IMR-90 (cell line): ENCODE results near the gene NME7. TPM values are rescaled to one million over a fixed set of nuclear protein-coding genes. Genes with fewer than 3 reads are reported as not detected.

Experiments used
- ATAC-seq: fragments of 200-7000 bp; cut with Tn5 transposase; 2 replicates; pipeline ENCODE4 v1.9.1; 2020; ENCODE audit warnings: low read depth, mild to moderate bottlenecking, moderate library complexity
- BruUV-seq: library from RNA; stranded (reverse); fragments of 400-500 nt; replicated peaks from 2 replicates; lab custom pipeline; 2021; lab: Mats Ljungman, UMichigan
- CTCF ChIA-PET: fragments of 300-600 bp; formaldehyde crosslinking; extraction: SDS; loops from one replicate; lab custom pipeline; 2021; ENCODE audit warnings: antibody characterized with exemption; lab: Yijun Ruan, JAX
- POLR2A ChIA-PET: fragments of 300-600 bp; sonication (Branson Sonifier 250); formaldehyde crosslinking; loops from one replicate; lab custom pipeline; 2022; ENCODE audit warnings: antibody characterized with exemption; ENCODE audit not compliant: unreplicated experiment; lab: Charles Lee
- DNase-seq: peaks from one replicate; pipeline ENCODE4 v3.0.0; 2013
- H2AFZ ChIP-seq: replicated peaks from 2 replicates; pipeline ENCODE3; 2013; ENCODE audit warnings: low read length, mild to moderate bottlenecking; ENCODE audit not compliant: poor library complexity
- H2AK5ac ChIP-seq: 2 replicates; pipeline ENCODE4 v1.6.1; 2013; ENCODE audit warnings: low read depth, low read length, inconsistent platforms
- H2AK9ac ChIP-seq: replicated peaks from 2 replicates; pipeline ENCODE3; 2013; ENCODE audit warnings: mild to moderate bottlenecking, low read depth, low read length, moderate library complexity; ENCODE audit not compliant: poor library complexity
- H2BK120ac ChIP-seq: 2 replicates; pipeline ENCODE4 v1.6.1; 2013; ENCODE audit warnings: low read depth, low read length, inconsistent platforms
- H2BK15ac ChIP-seq: 3 replicates; pipeline ENCODE4 v1.6.1; 2013; ENCODE audit warnings: low read depth, low read length, inconsistent platforms
- H2BK20ac ChIP-seq: 2 replicates; pipeline ENCODE4 v1.6.1; 2013; ENCODE audit warnings: low read depth, mild to moderate bottlenecking, inconsistent platforms, low read length, moderate library complexity
- H2BK5ac ChIP-seq: 2 replicates; pipeline ENCODE4 v1.6.1; 2013; ENCODE audit warnings: mild to moderate bottlenecking, low read depth, low read length, inconsistent platforms; ENCODE audit not compliant: poor library complexity, severe bottlenecking
- H3K14ac ChIP-seq: replicated peaks from 2 replicates; pipeline ENCODE4 v1.6.1; 2013; ENCODE audit warnings: low read depth, low read length, inconsistent platforms
- H3K18ac ChIP-seq: 2 replicates; pipeline ENCODE4 v1.6.1; 2013; ENCODE audit warnings: low read depth, low read length, control low read depth
- H3K23ac ChIP-seq: 2 replicates; pipeline ENCODE4 v1.6.1; 2013; ENCODE audit warnings: low read depth, low read length, inconsistent platforms
- H3K27ac ChIP-seq: 2 replicates; pipeline ENCODE4 v1.5.1; 2013; ENCODE audit warnings: mild to moderate bottlenecking, control low read depth, low read length; ENCODE audit not compliant: insufficient read depth
- H3K27me3 ChIP-seq: 2 replicates; pipeline ENCODE4 v1.6.1; 2013; ENCODE audit warnings: low read length; ENCODE audit not compliant: control insufficient read depth, insufficient read depth
- H3K36me3 ChIP-seq: 2 replicates; pipeline ENCODE4 v1.6.1; 2013; ENCODE audit warnings: low read length, mixed read lengths; ENCODE audit not compliant: control insufficient read depth, insufficient read depth
- H3K4ac ChIP-seq: 2 replicates; pipeline ENCODE4 v1.6.1; 2013; ENCODE audit warnings: low read depth, low read length, inconsistent platforms
- H3K4me1 ChIP-seq: 2 replicates; pipeline ENCODE4 v1.6.1; 2013; ENCODE audit warnings: low read length, mixed read lengths; ENCODE audit not compliant: control insufficient read depth, insufficient read depth
- H3K4me2 ChIP-seq: 2 replicates; pipeline ENCODE4 v1.6.1; 2013; ENCODE audit warnings: low read depth, mild to moderate bottlenecking, control low read depth, low read length, moderate library complexity
- H3K4me3 ChIP-seq: 2 replicates; pipeline ENCODE4 v1.5.1; 2013; ENCODE audit warnings: low read depth, mild to moderate bottlenecking, control low read depth, low read length, moderate library complexity; ENCODE audit not compliant: insufficient read depth
- H3K56ac ChIP-seq: 2 replicates; pipeline ENCODE4 v1.6.1; 2013; ENCODE audit warnings: low read length, inconsistent platforms; ENCODE audit not compliant: insufficient read depth; ENCODE audit errors: extremely low read depth
- H3K79me1 ChIP-seq, 2 experiments: 2 replicates each; pipeline ENCODE4 v1.6.1; 2013; ENCODE audit warnings: low read length in 2 of 2, inconsistent platforms in 1 of 2, low read depth in 1 of 2
- H3K9ac ChIP-seq: 2 replicates; pipeline ENCODE4 v1.6.1; 2013; ENCODE audit warnings: low read depth, low read length, control low read depth
- H3K9me1 ChIP-seq: 2 replicates; pipeline ENCODE4 v1.6.1; 2013; ENCODE audit warnings: low read length, inconsistent platforms; ENCODE audit not compliant: insufficient read depth
- H3K9me3 ChIP-seq: 2 replicates; pipeline ENCODE4 v1.6.1; 2013; ENCODE audit warnings: low read length; ENCODE audit not compliant: control insufficient read depth, insufficient read depth
- H4K20me1 ChIP-seq: 2 replicates; pipeline ENCODE4 v1.6.1; 2013; ENCODE audit warnings: low read length, inconsistent platforms; ENCODE audit not compliant: insufficient read depth
- H4K5ac ChIP-seq: 2 replicates; pipeline ENCODE4 v1.6.1; 2013; ENCODE audit warnings: mild to moderate bottlenecking, low read depth, low read length, control low read depth
- H4K8ac ChIP-seq, 2 experiments: 2 replicates each; pipeline ENCODE4 v1.6.1; 2013; ENCODE audit warnings: low read depth in 2 of 2, low read length in 2 of 2, control low read depth in 1 of 2, inconsistent platforms in 1 of 2
- H4K91ac ChIP-seq: 2 replicates; pipeline ENCODE4 v1.6.1; 2013; ENCODE audit warnings: low read depth, low read length, inconsistent platforms; ENCODE audit not compliant: insufficient read depth
- BHLHE40 ChIP-seq: fragments of 150-350 bp; IDR thresholded peaks from 2 replicates; pipeline ENCODE4 v1.6.1; 2016; ENCODE audit warnings: mild to moderate bottlenecking, low read depth, low read length
- CEBPB ChIP-seq: IDR thresholded peaks from 2 replicates; pipeline ENCODE4 v1.6.1; 2012; ENCODE audit warnings: low read depth, low read length, improper control_type of control experiment
- FOS ChIP-seq: fragments of 150-350 bp; IDR thresholded peaks from 2 replicates; pipeline ENCODE4 v1.6.1; 2016; ENCODE audit warnings: low read depth, low read length
- MAZ ChIP-seq: IDR thresholded peaks from 2 replicates; pipeline ENCODE4 v1.6.1; 2012; ENCODE audit warnings: low read depth, mild to moderate bottlenecking, low read length, improper control_type of control experiment, moderate library complexity, borderline replicate concordance
- RCOR1 ChIP-seq: IDR thresholded peaks from 2 replicates; pipeline ENCODE4 v1.6.1; 2012; ENCODE audit warnings: mild to moderate bottlenecking, low read length, improper control_type of control experiment; ENCODE audit not compliant: insufficient replicate concordance
- WGBS, 2 experiments: methylation state at CpG; one replicate each; pipeline versions ENCODE4 v1.1.5 to v1.1.7; 2013; ENCODE audit warnings: missing lambda C conversion rate in 2 of 2; ENCODE audit not compliant: insufficient read length in 1 of 2; ENCODE audit errors: extremely low coverage in 2 of 2; 5-methylcytosine and 5-hydroxymethylcytosine counted together
- dilution Hi-C: fragments of 300-500 bp; cut with HindIII; formaldehyde crosslinking; loops from one replicate; pipeline ENCODE4 v1.14.3; 2018; ENCODE audit warnings: low sequenced_read_pairs; ENCODE audit not compliant: unreplicated experiment
- in situ Hi-C: fragments of 300-500 bp; cut with MboI; formaldehyde crosslinking; loops from 3 replicates; pipeline ENCODE4 v1.14.3; 2019; ENCODE audit warnings: low sequenced_read_pairs, inconsistent platforms, mixed read lengths
- intact Hi-C: fragments of 100-400 bp; cut with micrococcal nuclease; formaldehyde crosslinking; loops from 2 replicates; pipeline ENCODE4 v1.10.0; 2022
- polyA plus RNA-seq, 3 experiments: library from polyadenylated mRNA; depleted of rRNA; stranded (reverse); fragments of >200 nt; gene quantifications; 2 replicates each; pipeline ENCODE4 v1.2.3, GENCODE V29; 2012; ENCODE audit warnings: low replicate concordance in 1 of 3
- total RNA-seq: library from RNA; depleted of rRNA; stranded (reverse); fragments of >200 nt; gene quantifications from 2 replicates; pipeline ENCODE4 v1.2.3, GENCODE V29; 2012
- TF ChIP-seq, protein P1 (sequence below): fragments of 150-350 bp; IDR thresholded peaks from 2 replicates; pipeline ENCODE4 v1.6.1; 2017; ENCODE audit warnings: mild to moderate bottlenecking, antibody characterized with exemption, low read length, low read depth

The NME7 gene
- total and polyA plus RNA-seq, 2 of the 4 experiments (the other 2 are of a cell fraction): 18.3 to 22.4 TPM

DNA sequence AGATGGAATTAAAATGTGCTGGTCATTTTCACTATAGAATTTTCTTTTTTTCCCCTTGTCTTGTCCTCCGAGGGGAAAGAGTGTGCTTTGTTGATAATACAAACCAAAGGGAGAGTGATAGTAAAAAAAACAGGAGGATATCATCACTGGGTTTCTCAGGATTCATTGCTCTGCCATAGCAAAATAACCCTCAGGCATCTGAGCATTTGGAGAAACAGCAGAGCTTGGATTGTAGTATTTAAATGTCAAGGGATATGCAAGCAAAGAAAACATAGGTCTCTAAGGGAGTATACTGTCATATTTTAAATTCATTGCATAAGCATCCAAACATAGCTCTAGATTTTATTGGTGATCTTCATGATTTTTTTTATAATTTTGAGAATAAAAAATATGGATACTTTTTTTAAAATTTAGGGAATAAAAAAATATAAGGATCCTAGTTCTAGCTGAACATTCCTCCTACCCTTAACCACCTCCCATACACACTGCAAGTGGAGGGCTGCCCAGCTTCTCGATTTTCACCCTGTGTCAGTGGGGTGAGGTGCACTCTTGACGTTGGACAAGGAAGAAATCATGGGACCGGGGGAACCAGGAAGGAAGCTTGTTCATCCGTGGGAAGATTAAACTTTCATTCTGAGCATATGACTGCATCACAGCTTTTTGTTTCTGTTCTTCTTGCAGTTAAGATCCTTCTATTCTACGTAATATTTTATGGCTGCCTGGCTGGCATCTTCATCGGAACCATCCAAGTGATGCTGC, 256.7 kb downstream of the NME7 start (continued):
- TF ChIP-seq RCOR1: no peak

DNA sequence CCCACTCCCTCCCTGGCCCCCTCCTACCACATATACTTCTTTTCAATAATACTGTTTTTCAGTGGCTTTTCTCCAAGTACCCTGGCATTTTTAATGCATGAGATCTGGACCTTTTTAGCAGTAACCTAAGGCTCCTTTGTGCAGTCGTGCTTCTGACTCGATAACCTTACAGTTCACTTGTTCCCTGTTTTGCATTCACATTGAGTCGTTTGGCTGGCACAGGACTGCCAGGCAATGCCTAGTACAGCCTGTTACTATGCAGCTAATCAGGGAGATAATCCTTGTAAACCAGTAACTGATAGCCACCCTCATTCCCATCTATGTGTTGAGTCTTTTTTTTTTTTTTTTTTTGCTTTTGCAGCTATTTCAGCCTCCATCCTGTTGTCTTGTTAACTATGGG, 257.4 kb downstream of the NME7 start:
- peak overlapping the region; percentile 60 for H4K91ac ChIP-seq
- peak overlapping the region; percentile 47; the same call in 1 of the 2 replicates for H3K27ac ChIP-seq
- H3K14ac ChIP-seq: peak overlapping the region; percentile 41
- no TSS peak for BruUV-seq
- ATAC-seq (no peak), DNase-seq (no peak)
- H2BK120ac ChIP-seq: peak overlapping the region; percentile 70
- H3K56ac ChIP-seq: 0 out of 2 replicates have a peak overlapping the region, but pooled peaks have one; percentile 13
- 0 out of 2 replicates have a peak overlapping the region, but pooled peaks have one; percentile 26 for H3K9ac ChIP-seq
- intact Hi-C loops (no loop called here), dilution Hi-C loops (no loop called here), in situ Hi-C loops (loop anchor here (10.0 to 25.0 kb wide), 3 partner anchors 375 to 1602 kb away; partner anchors contain the start of genes GPR161 and SLC19A2)
- peak overlapping the region; percentile 50; the same call in 1 of the 2 replicates for H4K5ac ChIP-seq
- POLR2A ChIA-PET: interaction anchor here (0.6 to 2.0 kb wide), 3 partner anchors 10 to 376 kb away, joined by 4 to 5 read pairs (median 5); partner anchors contain the start of gene SLC19A2
- H4K8ac ChIP-seq: peak overlapping the region in 1 of 2 experiments; percentile 53; a peak in 3 of 4 replicates
- H2BK5ac ChIP-seq: peak overlapping the region; percentile 77
- peak overlapping the region; percentile 65 for H3K18ac ChIP-seq
- 0% methylated on average over 2 of the region's 3 CpGs; no CpG with 5 or more reads in 1 of the 2 experiments for WGBS, 2 experiments
- H3K27me3 ChIP-seq: peaks cover 2% of the 10 kb centered on the region
- peak overlapping the region; percentile 81 for H3K4me2 ChIP-seq
- peaks cover 23 to 62% of the 10 kb centered on the region in 2 experiments for H3K79me1 ChIP-seq
- H2AK5ac ChIP-seq: peak overlapping the region; percentile 84; the same call in 1 of the 2 replicates
- CTCF ChIA-PET: interaction anchor here (1.0 to 1.1 kb wide), 2 partner anchors 10 to 238 kb away, joined by 3 to 6 read pairs; no protein-coding TSS in a partner anchor
- H2BK20ac ChIP-seq: peak overlapping the region; percentile 45
- H3K4me1 ChIP-seq: peaks cover 24% of the 10 kb centered on the region
- peak overlapping the region; percentile 39; the same call in 1 of the 3 replicates for H2BK15ac ChIP-seq
- peak overlapping the region; percentile 59 for H2AK9ac ChIP-seq
- no peak for TF ChIP-seq FOS
- TF ChIP-seq BHLHE40: no peak
- no peak for TF ChIP-seq MAZ
- TF ChIP-seq, protein P1, sequence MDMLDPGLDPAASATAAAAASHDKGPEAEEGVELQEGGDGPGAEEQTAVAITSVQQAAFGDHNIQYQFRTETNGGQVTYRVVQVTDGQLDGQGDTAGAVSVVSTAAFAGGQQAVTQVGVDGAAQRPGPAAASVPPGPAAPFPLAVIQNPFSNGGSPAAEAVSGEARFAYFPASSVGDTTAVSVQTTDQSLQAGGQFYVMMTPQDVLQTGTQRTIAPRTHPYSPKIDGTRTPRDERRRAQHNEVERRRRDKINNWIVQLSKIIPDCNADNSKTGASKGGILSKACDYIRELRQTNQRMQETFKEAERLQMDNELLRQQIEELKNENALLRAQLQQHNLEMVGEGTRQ: no peak
- no peak for TF ChIP-seq CEBPB
- H3K9me3 ChIP-seq: no peaks in the 10 kb centered on the region
- no peak overlapping the region for H2AFZ ChIP-seq
- H3K4me3 ChIP-seq: no peak overlapping the region
- H3K9me1 ChIP-seq: peaks cover 13% of the 10 kb centered on the region
- peaks cover 4% of the 10 kb centered on the region; the same call in 1 of the 2 replicates for H3K36me3 ChIP-seq
- H4K20me1 ChIP-seq: no peaks in the 10 kb centered on the region
- H3K23ac ChIP-seq: peak overlapping the region; percentile 94
- peak overlapping the region; percentile 84 for H3K4ac ChIP-seq
